Gastrocnemius medialis (tissue), 4 donors: ENCODE data around the gene ATF7. TPM values are rescaled to one million over a fixed set of nuclear protein-coding genes. Genes with fewer than 3 reads are reported as not detected.

Experiments
- ATAC-seq, 2 donors: fragments of 150-250 bp; one replicate each; pipeline ENCODE4 v1.9.1; 2016
- DNase-seq, 2 donors: peaks; one replicate each; pipeline ENCODE4 v3.0.0-alpha.2; 2019
- H3K27ac ChIP-seq, 4 donors: fragments of 200-600 bp; sonication (generic); 1 replicate in 1 of 4; 2 replicates in 3 of 4; pipeline ENCODE4 v1.5.1; 2016 to 2018; ENCODE audit warnings: mild to moderate bottlenecking in 2 of 4, moderate library complexity in 1 of 4
- H3K27me3 ChIP-seq, 3 donors: fragments of 200-600 bp; sonication (generic) in 2 of 3; 1 replicate in 1 of 3; 2 replicates in 2 of 3; pipeline versions ENCODE4 v1.5.1 to v1.6.0; 2016 to 2019; ENCODE audit warnings: mild to moderate bottlenecking in 1 of 3, moderate library complexity in 1 of 3
- H3K36me3 ChIP-seq, 2 donors: fragments of 200-600 bp; sonication (generic) in 1 of 2; one replicate each; pipeline ENCODE4 v1.5.1; 2017 to 2018
- H3K4me1 ChIP-seq, 2 donors: fragments of 200-600 bp; sonication (generic) in 1 of 2; one replicate each; pipeline ENCODE4 v1.5.1; 2016 to 2017; ENCODE audit warnings: mild to moderate bottlenecking in 2 of 2
- H3K4me3 ChIP-seq, 4 donors: fragments of 200-600 bp; sonication (generic) in 3 of 4; 1 replicate in 1 of 4; 2 replicates in 3 of 4; pipeline ENCODE4 v1.5.1; 2016 to 2019; ENCODE audit warnings: mild to moderate bottlenecking in 2 of 4
- H3K9me3 ChIP-seq, 3 donors: fragments of 200-600 bp; sonication (generic) in 2 of 3; 1 replicate in 1 of 3; 2 replicates in 2 of 3; pipeline ENCODE4 v1.5.1; 2016 to 2019
- POLR2A ChIP-seq, 2 donors: fragments of 450-650 bp; IDR thresholded peaks; one replicate each; pipeline ENCODE4 v1.6.1; 2017; ENCODE audit warnings: antibody characterized with exemption in 2 of 2, mild to moderate bottlenecking in 2 of 2, moderate library complexity in 2 of 2
- in situ Hi-C, 4 donors: fragments of 200-750 bp; cut with MboI; loops; one replicate each; pipeline versions ENCODE4 v1.15.0 to v1.8.0; 2017; ENCODE audit warnings: low sequenced_read_pairs in 4 of 4
- intact Hi-C: fragments of 100-400 bp; cut with DNase I; formaldehyde crosslinking; loops from one replicate; pipeline ENCODE4 v1.15.1; 2023; ENCODE audit warnings: low total_unique reads
- total RNA-seq, 4 donors: library from RNA; depleted of rRNA; stranded (reverse); fragments of >200 nt; gene quantifications; one replicate each; pipeline versions ENCODE4 v1.1.0 to v1.2.3, GENCODE V29; 2016
- TF ChIP-seq, protein P1 (sequence below), 5 experiments: fragments of 450-650 bp in 3 of 5; fragments of 200-600 bp in 2 of 5; sonication (generic) in 2 of 5; IDR thresholded peaks in 4 of 5; conservative IDR thresholded peaks in 1 of 5; 1 replicate in 4 of 5; 2 replicates in 1 of 5; pipeline ENCODE4 v1.5.1; 2016 to 2019; ENCODE audit warnings: antibody characterized with exemption in 5 of 5, mild to moderate bottlenecking in 3 of 5, moderate library complexity in 3 of 5

Gene ATF7
- total RNA-seq, 4 donors from 2014 or later, result 21.9 to 47.9 (median 26.3) TPM

DNA sequence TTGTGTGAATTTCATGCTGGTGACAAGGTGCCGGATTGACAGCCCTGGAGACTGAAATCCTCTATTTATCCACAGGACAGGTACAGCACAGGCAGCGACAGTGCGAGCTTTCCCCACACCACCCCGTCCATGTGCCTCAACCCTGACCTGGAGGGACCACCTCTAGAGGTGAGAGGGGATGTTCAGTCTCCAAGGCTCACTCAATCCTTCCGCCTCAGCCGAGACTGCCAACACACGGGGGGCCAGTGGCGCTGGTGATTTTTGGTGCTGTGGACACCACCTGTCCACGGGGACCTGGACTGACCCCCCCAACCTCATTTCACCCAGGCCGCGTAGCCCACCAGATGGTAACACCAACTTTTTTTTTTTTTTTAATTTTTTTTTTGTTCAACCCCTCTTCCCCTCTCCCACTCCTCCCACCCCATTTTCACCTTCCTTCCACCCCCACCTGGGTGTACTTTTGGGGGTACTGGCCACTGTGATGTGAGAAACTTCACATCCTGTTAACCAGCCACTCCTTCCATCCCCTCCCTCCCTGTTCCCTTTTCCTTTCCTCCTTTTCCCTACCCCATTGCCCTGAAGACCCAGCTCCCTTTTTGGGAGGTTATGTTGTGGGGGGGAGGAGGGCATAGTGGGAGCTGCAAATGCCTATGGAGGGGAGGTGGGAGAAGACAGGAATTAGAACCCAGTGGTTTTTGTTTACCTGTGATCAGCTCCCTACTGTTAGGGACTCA is 161.3 kb downstream of the ATF7 start:
- Histone ChIP-seq H3K4me3 (no peak overlapping the region), H3K9me3 (no peaks in the 10 kb centered on the region), H3K27ac (peak overlapping the region; percentile 71 to 84 (median 78)), H3K27me3 (no peaks in the 10 kb centered on the region), H3K4me1 (peaks cover 90 to 92% of the 10 kb centered on the region in 2 donors), H3K36me3 (peaks cover 3 to 100% of the 10 kb centered on the region in 2 donors)
- DNase-seq, result peak in 1 of 2 donors; percentile 12
- in situ Hi-C loops, result no loop called here
- ATAC-seq, result no peak
- intact Hi-C loops, result no loop called here
- TF ChIP-seq, protein P1, sequence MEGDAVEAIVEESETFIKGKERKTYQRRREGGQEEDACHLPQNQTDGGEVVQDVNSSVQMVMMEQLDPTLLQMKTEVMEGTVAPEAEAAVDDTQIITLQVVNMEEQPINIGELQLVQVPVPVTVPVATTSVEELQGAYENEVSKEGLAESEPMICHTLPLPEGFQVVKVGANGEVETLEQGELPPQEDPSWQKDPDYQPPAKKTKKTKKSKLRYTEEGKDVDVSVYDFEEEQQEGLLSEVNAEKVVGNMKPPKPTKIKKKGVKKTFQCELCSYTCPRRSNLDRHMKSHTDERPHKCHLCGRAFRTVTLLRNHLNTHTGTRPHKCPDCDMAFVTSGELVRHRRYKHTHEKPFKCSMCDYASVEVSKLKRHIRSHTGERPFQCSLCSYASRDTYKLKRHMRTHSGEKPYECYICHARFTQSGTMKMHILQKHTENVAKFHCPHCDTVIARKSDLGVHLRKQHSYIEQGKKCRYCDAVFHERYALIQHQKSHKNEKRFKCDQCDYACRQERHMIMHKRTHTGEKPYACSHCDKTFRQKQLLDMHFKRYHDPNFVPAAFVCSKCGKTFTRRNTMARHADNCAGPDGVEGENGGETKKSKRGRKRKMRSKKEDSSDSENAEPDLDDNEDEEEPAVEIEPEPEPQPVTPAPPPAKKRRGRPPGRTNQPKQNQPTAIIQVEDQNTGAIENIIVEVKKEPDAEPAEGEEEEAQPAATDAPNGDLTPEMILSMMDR (IDR thresholded peaks at IDR 0.05 in 4 of 5, conservative IDR thresholded peaks at IDR 0.05 in 1 of 5), result no peak
- no peak for TF ChIP-seq POLR2A (IDR thresholded peaks at IDR 0.05)

- Histone ChIP-seq H3K27ac (peak overlapping the region; percentile 71 to 84 (median 78)), H3K27me3 (no peaks in the 10 kb centered on the region), H3K36me3 (peaks cover 0 to 100% of the 10 kb centered on the region in 2 donors), H3K9me3 (no peaks in the 10 kb centered on the region), H3K4me1 (peaks cover 89 to 92% of the 10 kb centered on the region in 2 donors), H3K4me3 (no peak overlapping the region)
- DNase-seq, result no peak
- ATAC-seq, result no peak
- TF ChIP-seq, protein P1 (IDR thresholded peaks at IDR 0.05 in 4 of 5, conservative IDR thresholded peaks at IDR 0.05 in 1 of 5), result no peak
- TF ChIP-seq POLR2A (IDR thresholded peaks at IDR 0.05), result no peak
- intact Hi-C loops (no loop called here), in situ Hi-C loops (no loop called here)
Observed at GRCh38 chr12:53463802-53464560, 162.2 kb downstream of the ATF7 start.

DNA sequence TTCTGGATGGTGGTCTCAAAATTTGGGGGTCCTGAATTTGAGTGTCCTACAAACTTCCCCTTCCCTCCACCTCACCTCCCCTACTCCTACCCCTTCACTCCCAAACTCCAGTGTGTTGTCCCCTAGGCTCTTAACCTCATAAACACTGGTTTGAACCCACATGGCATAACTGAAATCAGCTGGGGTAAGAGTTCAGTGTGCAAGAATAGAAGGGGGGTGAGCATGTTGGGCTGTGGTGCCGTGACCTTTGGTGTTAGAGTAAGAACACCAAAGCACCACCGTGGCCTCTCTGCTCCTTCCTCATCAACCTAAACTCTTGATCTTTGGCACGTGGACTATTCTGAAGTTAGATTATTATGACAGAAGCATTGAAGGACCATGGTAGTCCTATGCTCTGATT is 163.2 kb downstream of the ATF7 start:
- no peak for TF ChIP-seq POLR2A (IDR thresholded peaks at IDR 0.05)
- TF ChIP-seq, protein P1 (IDR thresholded peaks at IDR 0.05 in 4 of 5, conservative IDR thresholded peaks at IDR 0.05 in 1 of 5), result no peak
- intact Hi-C loops, result no loop called here
- no peaks in the 10 kb centered on the region for H3K27me3 ChIP-seq
- peak overlapping the region; percentile 71 to 84 (median 78) for H3K27ac ChIP-seq
- ATAC-seq (no peak), DNase-seq (peak in 1 of 2 donors; percentile 6)
- H3K36me3 ChIP-seq, result peaks cover 0 to 100% of the 10 kb centered on the region in 2 donors
- in situ Hi-C loops, result no loop called here
- no peaks in the 10 kb centered on the region for H3K9me3 ChIP-seq
- no peak overlapping the region for H3K4me3 ChIP-seq
- peaks cover 79 to 90% of the 10 kb centered on the region in 2 donors for H3K4me1 ChIP-seq

- DNase-seq (no peak), ATAC-seq (no peak)
- Histone ChIP-seq H3K9me3 (no peaks in the 10 kb centered on the region), H3K36me3 (peaks cover 3 to 100% of the 10 kb centered on the region in 2 donors), H3K4me1 (peaks cover 66 to 77% of the 10 kb centered on the region in 2 donors), H3K27me3 (no peaks in the 10 kb centered on the region), H3K27ac (peak overlapping the region; percentile 71 to 84 (median 78)), H3K4me3 (no peak overlapping the region)
- in situ Hi-C loops (no loop called here), intact Hi-C loops (no loop called here)
- peak in 1 of 2 donors; percentile 4 for TF ChIP-seq POLR2A (IDR thresholded peaks at IDR 0.05)
- TF ChIP-seq, protein P1 (IDR thresholded peaks at IDR 0.05 in 4 of 5, conservative IDR thresholded peaks at IDR 0.05 in 1 of 5), result no peak
Observed at GRCh38 chr12:53461591-53461990, 164.6 kb downstream of the ATF7 start.
